ENCODE measurements around the gene INSYN2B.
"Not testable (repeated sequence)": the region's sequence is repeated elsewhere in the genome, so short reads cannot be mapped to it uniquely, and the experiment has no call there.

Gene INSYN2B

DNA sequence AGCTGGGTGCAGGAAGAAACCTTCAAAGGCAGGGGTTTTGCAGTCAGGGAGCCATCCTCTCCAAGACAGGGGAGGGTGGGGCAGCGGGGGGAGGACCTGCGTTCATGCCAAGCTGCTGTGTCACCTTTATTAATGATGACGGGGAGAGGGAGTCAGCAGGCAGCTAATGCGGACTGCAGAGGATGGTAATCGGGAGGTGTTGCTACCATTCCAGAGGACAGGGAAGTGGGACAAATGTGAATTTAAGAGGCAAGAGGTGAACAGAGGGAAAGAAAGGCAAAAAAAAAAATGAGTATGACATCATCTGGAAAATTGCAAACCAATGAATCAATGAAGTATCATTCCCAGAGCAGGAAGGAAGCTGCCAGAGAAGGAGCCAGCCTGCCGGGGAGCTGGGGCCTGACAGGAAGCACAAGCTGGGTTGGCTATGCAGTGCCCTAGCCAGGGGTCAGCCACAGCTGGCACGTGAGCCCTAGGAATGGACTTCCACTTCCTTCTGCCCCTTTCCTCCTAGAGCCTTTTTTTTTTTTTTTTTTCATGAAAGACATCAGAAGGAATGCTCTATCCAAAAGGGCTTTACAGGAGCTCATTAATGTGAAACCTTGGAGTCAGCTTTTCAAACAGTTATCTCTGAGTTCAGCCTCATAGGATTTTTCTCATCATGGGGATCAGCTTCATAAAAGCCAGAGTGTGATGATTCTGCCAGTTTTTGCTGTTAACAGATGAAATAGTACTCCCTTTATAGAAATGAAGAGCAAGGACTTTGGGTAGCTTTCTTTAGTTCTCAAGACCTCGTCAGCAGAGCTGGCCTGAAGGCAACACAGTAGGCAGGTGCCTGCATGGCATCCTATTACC is 9.2 kb downstream of the INSYN2B start:
- no peak for DNase-seq

DNA sequence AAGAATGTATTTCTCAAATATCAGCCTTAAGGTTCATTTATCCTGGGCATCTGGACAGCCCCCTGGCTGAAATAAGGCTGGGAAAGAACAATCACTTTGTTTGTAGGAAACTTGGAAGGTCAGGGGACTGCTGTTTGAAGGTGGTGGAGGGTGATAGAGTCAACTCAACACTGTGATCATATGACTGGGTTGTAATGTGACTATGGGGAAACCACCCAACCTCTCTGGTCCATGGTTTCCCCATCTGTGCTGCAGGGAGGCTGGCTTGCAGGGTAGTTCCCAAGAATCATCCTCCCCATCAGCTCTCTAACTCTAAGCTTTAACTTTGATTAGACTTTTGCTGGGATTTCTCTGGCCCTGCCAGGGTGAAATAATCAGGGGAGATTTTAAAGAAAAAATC is 10.0 kb downstream of the INSYN2B start:
- DNase-seq, result no peak

DNA sequence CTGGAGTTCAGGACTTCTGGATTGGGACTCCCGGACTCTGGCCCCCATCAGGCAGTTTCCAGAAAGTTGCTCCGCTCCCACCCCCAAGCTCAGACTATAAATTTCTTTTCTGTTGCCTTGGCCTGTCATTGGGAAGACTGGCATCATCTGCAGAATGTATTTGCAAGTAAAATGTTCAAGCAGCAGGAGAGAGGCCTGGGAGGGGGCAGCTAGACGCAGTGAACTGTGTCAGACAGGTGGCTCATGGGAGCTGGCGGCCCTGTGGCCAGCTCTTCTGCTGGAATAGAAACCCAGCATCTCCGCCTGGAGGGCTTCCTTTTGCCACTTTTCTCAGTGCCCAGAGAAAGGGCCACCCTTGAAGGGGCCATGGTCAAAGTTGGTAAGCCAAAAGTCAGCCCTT is 16.0 kb downstream of the INSYN2B start:
- DNase-seq, result no peak

DNA sequence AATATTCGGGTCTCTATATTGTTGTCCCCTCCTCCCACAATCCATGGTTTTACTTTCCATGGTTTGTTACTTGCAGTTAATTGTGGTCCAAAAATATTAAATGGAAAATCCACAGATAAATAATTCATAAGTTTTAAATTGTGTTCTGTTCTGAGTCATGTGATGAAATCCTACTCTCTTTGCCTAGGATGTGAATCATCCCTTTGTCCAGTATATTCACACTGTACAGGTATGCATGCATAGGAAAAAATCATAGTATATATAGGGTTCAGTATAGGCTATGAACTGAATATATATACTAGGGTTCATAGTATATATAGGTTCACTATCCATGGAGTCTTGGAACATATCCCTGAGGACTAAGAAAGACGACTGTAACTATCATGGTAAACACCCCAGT is 19.6 kb downstream of the INSYN2B start:
- no peak for DNase-seq

DNA sequence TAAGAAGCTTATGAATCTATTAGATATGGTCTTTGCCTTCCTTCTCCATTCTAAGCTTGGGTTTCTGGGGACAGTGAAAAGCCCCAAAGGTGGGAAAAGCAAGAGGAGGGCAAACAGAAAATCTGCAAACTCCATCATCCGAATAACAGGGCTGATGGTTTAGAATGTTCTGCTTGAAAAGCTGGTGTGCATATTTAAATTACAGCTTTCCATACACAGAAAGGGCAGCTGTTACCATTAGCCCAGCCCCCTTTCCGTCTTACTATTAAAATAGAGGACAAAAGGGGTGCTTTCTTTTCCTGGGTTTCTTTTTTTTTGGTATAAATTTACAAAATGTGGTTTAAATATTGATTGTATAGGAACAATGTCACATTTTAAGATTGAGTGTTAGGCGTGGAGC is 22.0 kb downstream of the INSYN2B start:
- DNase-seq, result no peak

DNA sequence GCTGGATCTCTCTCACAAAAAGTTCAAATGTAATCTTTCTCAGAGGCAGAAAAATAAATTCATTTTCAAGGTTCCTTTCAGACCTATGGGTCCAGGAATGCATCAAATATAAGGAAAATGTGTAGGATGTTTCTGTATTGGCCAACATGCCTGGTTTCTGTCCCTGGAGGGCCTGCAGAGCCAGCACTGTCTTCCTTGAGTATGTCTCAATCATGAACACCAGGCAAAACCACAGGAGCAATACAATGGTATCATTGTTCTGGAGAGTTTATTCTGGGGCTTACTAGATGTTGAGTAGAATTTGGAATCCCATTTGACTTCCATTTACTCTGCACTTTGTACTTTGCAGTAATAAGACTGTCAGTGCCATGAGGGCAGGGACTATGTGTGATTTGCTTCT is 23.5 kb downstream of the INSYN2B start:
- DNase-seq, result no peak

DNA sequence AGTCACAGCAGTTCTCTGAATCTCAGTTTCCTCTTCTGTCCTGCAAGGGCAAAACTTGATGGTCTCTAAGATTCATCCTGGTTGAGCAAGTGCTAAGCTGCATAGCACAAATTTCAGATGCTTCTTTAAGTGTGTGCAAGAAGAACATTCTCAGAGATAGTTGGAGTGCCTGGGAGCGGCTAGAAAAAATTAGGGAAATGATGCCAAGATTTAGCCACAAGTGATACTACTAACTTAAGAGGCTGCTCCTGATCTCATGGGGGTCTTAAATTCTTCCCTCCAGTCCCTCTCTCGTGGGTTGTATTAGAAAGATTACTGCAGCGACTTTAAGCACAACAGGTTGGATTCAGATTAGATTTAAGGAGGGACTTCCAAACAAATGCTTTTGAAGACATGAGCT is 24.2 kb downstream of the INSYN2B start:
- no peak for DNase-seq

DNA sequence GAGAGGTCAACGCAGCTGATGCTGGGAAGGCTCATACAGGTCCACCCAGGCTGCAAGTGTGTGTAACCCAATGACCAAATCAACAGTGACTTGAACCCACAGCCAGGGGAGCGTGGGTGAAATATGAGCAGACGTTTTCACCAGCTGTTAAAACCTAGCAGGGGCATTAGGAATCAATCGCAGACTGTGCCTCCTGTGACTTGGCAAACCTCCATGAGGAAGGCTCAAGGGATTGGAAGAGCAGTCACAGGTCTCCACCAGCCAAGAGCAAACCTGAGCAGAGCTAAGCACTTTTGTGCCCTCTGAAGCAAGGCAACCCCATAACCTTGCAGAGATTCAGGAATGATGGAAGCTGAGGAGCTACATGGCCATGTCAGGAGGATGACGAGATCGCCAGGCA is 25.5 kb downstream of the INSYN2B start:
- no peak for DNase-seq

DNA sequence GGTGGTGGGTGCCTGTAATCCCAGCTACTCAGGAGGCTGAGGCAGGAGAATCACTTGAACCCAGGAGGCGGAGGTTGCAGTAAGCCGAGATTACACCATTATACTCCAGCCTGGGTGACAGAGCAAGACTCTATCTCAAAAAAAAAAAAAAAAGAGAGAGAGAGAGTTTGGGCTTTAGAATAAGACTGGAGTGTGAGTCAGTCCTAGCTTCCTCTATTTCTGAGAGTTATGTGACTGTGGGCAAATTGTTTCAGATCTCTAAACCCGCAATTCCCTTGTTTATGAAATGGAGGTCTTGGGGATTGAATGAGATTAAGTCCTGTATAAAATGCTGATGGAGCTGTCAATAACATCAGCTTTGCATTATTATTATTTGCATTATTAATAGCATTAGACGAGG is 27.1 kb downstream of the INSYN2B start:
- not testable (repeated sequence) for DNase-seq

DNA sequence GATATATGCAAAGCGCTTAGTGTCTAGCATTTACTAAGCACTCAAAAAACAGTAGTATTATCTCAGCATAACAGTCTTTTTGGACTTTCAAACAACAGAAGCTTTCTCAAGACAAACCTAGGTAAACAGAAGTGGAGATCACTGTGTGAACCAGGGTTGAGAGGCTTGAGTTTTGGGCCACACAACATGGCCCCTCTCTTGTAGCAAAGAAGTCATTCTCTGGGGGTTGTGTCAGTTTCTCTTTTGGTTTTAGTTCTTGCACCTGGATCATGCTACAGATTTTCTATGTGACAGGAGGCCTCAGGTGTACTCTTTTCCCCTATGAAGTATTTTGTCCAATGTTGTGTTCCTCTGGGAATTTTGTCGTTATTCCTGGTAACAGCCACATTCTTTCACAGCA is 30.0 kb downstream of the INSYN2B start:
- DNase-seq, result no peak

DNA sequence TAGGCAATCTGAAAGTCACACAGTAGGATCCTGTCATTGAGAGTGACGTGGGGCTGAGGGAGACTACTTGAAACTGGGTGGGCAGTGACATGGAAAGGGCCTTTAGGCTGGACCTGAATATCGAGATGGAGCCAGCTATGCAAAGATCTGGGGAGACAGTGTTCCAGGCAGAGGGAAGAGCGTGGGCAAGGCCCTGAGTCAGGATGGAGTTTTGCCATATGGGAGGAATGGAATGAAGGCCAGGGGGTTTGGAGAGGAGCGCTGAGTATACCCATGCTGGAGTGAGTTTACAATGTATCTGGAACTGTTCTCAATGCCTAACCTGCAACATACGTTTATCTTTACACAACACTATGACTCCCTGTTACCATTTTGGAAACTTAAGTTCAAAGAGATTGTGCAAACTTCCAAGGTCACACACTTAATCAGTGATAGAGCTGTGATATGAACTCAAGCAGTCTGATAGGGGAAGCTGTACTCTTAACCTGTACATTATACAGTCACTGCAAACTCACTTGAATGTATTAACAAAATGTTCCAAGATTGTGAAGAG is 33.5 kb downstream of the INSYN2B start:
- no peak for DNase-seq

DNA sequence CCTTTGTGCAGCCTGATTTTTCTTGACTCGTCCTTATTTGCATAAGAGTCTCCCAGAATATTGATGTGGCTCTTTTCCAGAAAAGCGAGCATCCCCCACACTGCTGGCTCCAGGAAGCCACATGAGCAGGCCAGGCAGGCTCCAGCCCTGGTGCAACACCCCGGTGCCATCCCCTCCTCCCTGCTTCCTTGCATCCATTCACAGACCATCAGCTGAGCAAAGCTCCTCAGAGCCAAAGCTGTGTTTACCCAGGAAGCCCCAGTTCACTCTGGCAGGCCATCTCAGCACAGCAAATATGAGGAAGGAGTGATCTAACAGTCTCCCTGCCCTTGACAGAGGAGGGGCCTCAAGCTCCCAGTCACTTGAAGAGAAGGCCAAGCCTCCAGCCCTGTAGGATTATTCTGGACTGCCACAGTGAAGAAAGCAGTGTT is 34.4 kb downstream of the INSYN2B start:
- no peak for DNase-seq

DNA sequence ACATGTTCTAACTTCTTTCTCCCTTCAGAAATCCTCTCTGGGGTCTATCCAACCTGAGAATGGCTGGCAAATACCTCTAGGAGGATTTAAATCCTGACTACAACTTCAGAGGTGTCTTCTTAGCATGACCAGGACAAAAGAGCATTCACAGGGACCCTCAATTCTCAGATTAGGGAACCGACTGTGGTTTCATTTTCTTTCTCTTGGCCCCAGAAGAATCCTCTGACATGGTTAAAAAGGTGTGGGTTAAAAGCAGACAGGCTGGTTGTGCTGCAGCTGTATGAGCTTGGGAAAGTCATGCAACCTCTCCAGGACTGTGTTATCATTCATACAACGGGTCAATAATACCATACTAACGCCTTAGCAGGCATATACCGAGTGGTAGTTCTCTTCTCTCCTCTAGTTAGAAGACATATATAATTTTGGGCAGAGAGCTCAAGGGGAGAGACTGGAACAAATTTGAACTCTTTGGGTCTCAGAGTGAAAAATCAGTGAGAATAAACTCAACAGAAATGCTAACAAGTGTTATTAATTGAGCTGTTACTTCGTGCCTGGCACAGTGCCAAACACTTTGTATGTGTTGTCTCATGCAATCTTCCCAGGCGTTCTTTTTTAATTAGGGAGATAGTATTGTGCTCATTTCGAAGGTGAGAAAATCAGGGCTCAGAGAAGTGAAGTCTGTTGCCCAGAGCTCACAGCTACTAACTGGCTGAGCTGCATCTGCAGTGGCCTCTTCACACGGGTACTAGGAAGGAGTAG is 35.2 kb downstream of the INSYN2B start:
- no peak for DNase-seq

DNA sequence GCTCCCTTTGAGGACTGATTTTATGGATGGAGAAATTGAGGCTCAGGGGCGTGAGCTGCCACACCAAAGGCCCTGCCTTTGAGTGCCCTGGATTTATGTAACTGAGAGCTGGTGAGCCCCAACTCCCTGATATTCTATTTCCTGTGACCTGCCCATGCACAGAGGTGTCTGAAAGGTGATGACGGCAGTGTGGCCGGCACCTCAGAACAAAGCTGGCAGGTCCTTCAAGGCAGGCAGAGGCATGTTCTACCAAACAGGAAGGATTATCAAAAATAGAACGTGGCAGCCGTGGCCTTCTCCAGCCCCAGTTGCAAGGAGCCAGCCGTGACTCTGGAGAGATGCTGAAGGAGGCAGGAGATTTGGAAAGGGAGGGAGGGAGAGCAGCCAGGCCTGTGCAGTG is 36.2 kb downstream of the INSYN2B start:
- no peak for DNase-seq

DNA sequence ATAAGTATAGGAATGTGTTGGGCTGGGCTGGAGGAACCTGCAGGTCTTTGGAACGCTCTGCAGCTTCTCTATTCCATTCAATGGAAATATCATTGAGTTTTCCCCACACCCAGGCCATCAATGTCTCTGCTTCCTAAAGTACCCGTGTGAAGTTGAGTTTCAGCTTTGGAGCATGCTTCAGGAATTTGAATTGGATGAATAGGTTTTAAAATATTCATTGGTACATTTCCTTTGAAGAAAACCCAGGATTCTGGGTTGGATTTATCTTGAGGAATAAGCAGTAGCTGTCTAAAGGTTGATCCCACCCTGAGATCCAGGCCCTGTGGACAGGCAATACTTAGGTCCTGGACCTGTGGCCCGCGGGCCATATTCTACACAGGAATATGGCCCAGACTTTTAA is 37.3 kb downstream of the INSYN2B start:
- DNase-seq, result no peak

DNA sequence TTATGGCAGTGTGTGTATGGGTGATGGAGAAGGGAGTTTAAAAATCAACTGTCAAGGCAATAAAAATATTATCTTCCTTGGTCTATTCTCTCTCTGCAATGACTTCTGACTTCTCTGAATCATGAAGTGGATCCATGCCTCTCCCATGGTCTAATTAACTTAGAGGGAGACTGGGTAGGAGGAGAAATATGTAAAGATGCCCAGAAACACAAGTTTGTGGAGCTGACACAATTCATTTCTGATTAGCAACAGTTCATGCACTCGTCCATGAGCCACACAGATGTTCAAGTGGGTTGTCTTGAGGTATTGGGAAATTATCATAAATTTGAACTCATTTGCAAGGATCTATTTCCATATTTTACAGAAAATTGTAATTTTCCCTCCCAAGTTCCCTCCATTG is 38.1 kb downstream of the INSYN2B start:
- no peak for DNase-seq

DNA sequence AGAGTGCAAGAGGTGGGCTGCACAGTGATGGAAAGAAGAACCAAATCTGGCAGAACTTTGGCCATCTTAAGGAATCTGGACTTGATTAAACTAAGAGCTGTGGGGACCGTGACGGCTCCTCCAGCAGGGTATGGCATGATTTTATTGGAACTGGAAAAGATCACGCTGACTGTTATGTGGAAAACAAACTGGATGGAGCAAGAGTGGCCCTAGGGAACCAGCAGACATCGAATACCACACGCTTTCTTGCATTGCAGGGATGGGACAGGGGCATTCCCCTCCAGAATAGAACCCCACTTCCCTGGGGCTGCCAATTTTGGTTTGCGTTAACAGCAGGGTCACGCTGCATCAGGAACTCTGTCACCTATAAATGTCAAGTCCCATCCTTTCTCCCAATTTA is 38.8 kb downstream of the INSYN2B start:
- DNase-seq, result no peak

DNA sequence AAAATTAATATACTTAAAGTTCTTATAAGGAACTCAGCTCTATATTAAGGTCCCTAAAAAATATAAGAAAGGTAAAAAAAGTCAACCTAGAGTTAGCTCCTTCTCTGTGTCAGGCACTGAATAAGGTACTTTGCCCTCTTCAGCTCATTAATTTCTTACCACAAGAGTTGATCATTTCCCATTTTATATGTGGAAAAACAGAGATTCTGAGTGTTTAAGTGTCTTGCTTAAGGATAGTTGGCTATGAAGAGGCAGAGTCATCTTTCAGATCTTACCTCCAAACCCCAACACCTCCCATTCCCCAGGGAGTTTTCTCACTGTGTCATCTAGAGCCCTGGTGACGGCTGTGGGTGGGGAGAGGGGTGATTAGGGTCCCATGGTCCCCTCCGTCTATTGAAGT is 40.6 kb downstream of the INSYN2B start:
- DNase-seq, result no peak

DNA sequence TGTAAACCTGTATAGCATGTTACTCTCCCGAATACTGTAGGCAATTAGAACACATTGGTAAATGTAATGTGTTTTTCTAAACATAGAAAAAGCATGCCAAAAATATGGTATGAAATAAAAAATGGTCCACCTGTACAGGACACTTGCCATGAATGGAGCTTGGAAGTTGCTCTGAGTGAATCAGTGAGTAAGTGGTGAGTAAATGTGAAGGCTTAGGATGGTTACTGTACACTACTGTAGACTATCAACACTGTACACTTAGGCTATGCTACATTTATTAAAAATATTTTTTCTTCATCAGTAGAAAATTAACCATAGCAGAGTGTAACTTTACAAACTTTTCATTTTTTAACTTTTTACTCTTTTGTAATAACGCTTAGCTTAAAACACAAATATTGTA is 41.9 kb downstream of the INSYN2B start:
- DNase-seq, result no peak

DNA sequence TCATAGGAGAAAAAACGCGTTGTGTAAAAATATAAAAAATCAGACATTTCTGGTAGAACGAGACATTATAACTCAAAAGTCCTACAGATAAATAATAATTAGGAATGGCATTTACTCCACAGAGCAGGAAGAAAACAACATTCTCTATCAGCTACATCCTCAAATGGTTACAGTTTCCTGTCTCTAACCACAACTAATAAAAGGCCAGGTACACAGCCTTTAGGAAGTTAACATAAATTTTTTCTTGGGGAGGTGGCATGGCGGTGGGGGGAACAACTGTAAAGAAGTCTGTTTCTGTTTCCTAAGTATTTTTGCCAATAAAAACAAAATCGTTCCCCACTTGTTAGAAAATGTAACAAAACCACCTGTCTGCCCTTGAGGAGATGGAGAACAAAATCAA is 44.5 kb downstream of the INSYN2B start:
- no peak for DNase-seq

DNA sequence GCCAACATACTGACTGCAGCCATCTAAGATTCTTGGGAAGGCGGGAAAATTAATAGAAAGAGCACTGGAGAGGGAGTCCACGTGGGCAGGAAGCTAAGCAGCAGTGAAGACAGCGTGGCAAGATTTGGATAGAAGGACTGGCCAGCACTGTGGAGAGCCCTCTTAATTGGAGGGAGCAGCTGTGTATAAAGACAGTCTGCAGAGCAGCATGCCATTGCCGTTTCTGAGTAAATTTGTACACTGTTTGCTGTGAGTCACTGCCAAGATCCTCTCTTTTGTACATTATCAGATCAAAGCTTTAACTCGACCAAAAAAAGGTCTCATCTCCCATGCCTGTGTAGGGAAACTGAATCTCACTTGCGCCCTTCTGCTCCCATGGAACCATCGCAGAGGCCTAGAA is 45.3 kb downstream of the INSYN2B start:
- no peak for DNase-seq

DNA sequence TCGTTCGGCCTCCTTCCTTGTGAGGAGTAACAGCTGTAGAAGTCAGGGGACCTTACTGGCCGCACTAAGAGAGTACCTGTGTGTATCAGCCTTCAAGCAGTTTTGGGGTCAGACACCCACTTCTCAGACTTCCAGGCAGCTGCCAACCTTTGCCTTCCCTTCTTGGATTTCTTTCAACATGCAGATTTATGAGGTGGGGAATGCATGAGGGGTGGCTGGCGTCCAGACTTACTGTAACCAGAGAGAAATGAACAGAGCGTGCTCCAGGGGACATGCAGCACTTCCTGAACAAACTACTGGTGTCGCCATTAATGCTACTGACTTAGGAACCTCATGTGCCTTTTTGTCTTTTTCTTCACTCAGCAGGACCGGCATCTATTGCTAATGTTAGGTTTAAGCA is 46.7 kb downstream of the INSYN2B start:
- DNase-seq, result no peak

DNA sequence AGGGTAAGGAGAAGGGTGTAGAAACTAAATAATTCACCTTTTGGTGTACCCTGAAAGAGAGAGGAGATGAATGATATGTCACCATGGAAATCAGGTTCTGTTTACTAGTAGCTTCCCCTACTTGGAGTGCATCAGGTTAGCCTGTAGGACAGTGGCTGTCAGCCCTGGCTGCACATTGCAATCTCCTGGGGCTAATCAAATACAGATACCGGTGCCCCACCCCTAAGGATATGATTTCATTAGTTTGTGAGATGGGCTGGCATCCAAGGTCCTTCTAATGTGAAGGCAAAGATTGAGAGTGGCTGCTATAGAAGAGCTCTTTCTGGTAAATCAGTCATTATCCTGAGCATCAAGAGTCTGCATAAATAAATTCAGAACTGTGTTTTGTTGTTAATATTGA is 47.2 kb downstream of the INSYN2B start:
- no peak for DNase-seq

DNA sequence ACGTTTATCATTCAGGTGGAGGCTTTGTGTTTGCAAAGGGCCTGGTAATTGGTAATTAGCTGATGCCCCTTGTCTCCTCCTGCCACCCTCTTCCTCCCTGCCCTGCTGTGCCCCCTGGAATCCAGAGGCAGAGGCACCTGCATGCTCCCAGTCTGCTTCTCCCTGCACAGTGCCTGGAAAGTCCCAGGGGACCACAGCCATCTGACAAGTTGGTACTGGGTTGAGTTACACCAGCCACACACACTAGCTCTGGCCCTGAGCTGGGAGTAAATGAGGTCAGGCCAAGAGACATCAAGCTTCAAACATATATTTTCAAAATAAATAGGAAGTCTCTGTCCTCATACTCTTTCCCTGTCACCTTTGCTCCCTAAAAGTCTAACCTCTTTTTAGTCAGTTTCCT is 56.3 kb downstream of the INSYN2B start:
- no peak for DNase-seq

Data from activated CD4-positive, alpha-beta T cell treated with anti-CD3 and anti-CD28 coated beads, Interleukin-2, amount 50 U/mL, for 16 hours (primary cell).